H1 (cell line): ENCODE results near the gene KBTBD13. TPM values are rescaled to one million over a fixed set of nuclear protein-coding genes. Genes with fewer than 3 reads are reported as not detected.

Experiments
- CTCF ChIA-PET: fragments of 300-600 bp; sonication (Branson Sonifier 250); formaldehyde crosslinking; loops from one replicate; lab custom pipeline; 2021; ENCODE audit not compliant: partially characterized antibody; lab: Charles Lee
- POLR2A ChIA-PET: fragments of 300-600 bp; sonication (Branson Sonifier 250); formaldehyde crosslinking; loops from one replicate; lab custom pipeline; 2021; ENCODE audit warnings: inconsistent platforms; ENCODE audit not compliant: partially characterized antibody; lab: Charles Lee
- DNase-seq, 2 experiments: peaks; one replicate each; pipeline versions ENCODE4 v3.0.0 to v3.0.0-alpha.2; 2010 to 2022; ENCODE audit warnings: low spot score in 2 of 2, low read depth in 1 of 2, mixed read lengths in 1 of 2
- FAIRE-seq: peaks from 2 replicates; lab custom pipeline; 2011; peaks lifted over from hg19 to GRCh38; lab: Jason Lieb, UNC
- H2AFZ ChIP-seq: 2 replicates; pipeline ENCODE4 v1.8.1; 2012; ENCODE audit warnings: low read length, inconsistent platforms
- H2AK5ac ChIP-seq: 2 replicates; pipeline ENCODE4 v1.6.1; 2013; ENCODE audit warnings: low read depth, low read length
- H2BK120ac ChIP-seq: replicated peaks from 2 replicates; pipeline ENCODE3; 2013; ENCODE audit warnings: low read depth, low read length, inconsistent platforms
- H2BK12ac ChIP-seq: 2 replicates; pipeline ENCODE4 v1.6.1; 2013; ENCODE audit warnings: low read depth, low read length
- H2BK15ac ChIP-seq: 2 replicates; pipeline ENCODE4 v1.6.1; 2013; ENCODE audit warnings: low read length
- H2BK20ac ChIP-seq: 2 replicates; pipeline ENCODE4 v1.6.1; 2013; ENCODE audit warnings: low read length
- H2BK5ac ChIP-seq: 2 replicates; pipeline ENCODE4 v1.6.1; 2013; ENCODE audit warnings: low read depth, low read length
- H3K14ac ChIP-seq: 2 replicates; pipeline ENCODE4 v1.6.1; 2013; ENCODE audit warnings: inconsistent platforms; ENCODE audit not compliant: insufficient read length
- H3K18ac ChIP-seq: 2 replicates; pipeline ENCODE4 v1.6.1; 2013; ENCODE audit warnings: low read length; ENCODE audit errors: extremely low read depth
- H3K23ac ChIP-seq: 2 replicates; pipeline ENCODE4 v1.6.1; 2013; ENCODE audit warnings: inconsistent platforms; ENCODE audit not compliant: insufficient read length
- H3K23me2 ChIP-seq: 2 replicates; pipeline ENCODE4 v1.6.1; 2013; ENCODE audit warnings: low read depth, low read length
- H3K27ac ChIP-seq: 2 replicates; pipeline ENCODE4 v1.6.1; 2011; ENCODE audit warnings: low read depth, low read length, inconsistent platforms
- H3K27me3 ChIP-seq, 4 experiments: replicated peaks in 1 of 4; 1 replicate in 1 of 4; 2 replicates in 3 of 4; pipeline versions ENCODE4 v1.6.1 to v1.8.1; 2011 to 2013; ENCODE audit warnings: low read length in 3 of 4, mild to moderate bottlenecking in 3 of 4, inconsistent platforms in 2 of 4, mixed read lengths in 2 of 4, moderate library complexity in 1 of 4; ENCODE audit not compliant: control insufficient read depth in 3 of 4, insufficient read depth in 3 of 4; ENCODE audit errors: extremely low read depth in 1 of 4
- H3K36me3 ChIP-seq, 4 experiments: 2 replicates each; pipeline versions ENCODE4 v1.6.1 to v1.8.1; 2011 to 2013; ENCODE audit warnings: mild to moderate bottlenecking in 4 of 4, low read length in 3 of 4, moderate library complexity in 2 of 4, control low read depth in 1 of 4, inconsistent platforms in 1 of 4; ENCODE audit not compliant: insufficient read depth in 4 of 4, control insufficient read depth in 2 of 4
- H3K4ac ChIP-seq: replicated peaks from 2 replicates; pipeline ENCODE3; 2013; ENCODE audit warnings: low read length, low read depth, mixed read lengths, inconsistent platforms; ENCODE audit not compliant: insufficient read length
- H3K4me1 ChIP-seq, 4 experiments: replicated peaks in 1 of 4; 1 replicate in 1 of 4; 2 replicates in 3 of 4; pipeline versions ENCODE4 v1.6.1 to v1.8.1; 2011 to 2013; ENCODE audit warnings: low read length in 3 of 4, inconsistent platforms in 2 of 4, mixed read lengths in 1 of 4; ENCODE audit not compliant: insufficient read depth in 4 of 4, control insufficient read depth in 3 of 4
- H3K4me2 ChIP-seq, 2 experiments: 2 replicates each; pipeline versions ENCODE4 v1.6.1 to v1.8.1; 2011 to 2013; ENCODE audit warnings: low read depth in 2 of 2, low read length in 2 of 2, control low read depth in 1 of 2, inconsistent platforms in 1 of 2, mild to moderate bottlenecking in 1 of 2; ENCODE audit not compliant: insufficient read depth in 1 of 2
- H3K4me3 ChIP-seq, 4 experiments: fragments of 200-600, 300-600 bp in 1 of 4; sonication (generic), shearing (Covaris generic), sonication (Bioruptor Twin) in 1 of 4; 2 replicates each; pipeline versions ENCODE4 v1.5.1 to v1.8.1; 2011 to 2016; ENCODE audit warnings: low read length in 4 of 4, low read depth in 3 of 4, control low read depth in 2 of 4, inconsistent platforms in 2 of 4, mild to moderate bottlenecking in 2 of 4, mixed read lengths in 1 of 4, moderate library complexity in 1 of 4; ENCODE audit not compliant: insufficient read depth in 2 of 4; ENCODE audit errors: extremely low read depth in 1 of 4
- H3K56ac ChIP-seq: replicated peaks from 2 replicates; pipeline ENCODE3; 2013; ENCODE audit warnings: low read depth, mild to moderate bottlenecking, mixed read lengths, low read length, inconsistent platforms; ENCODE audit not compliant: insufficient read length
- H3K79me1 ChIP-seq: 2 replicates; pipeline ENCODE4 v1.6.1; 2013; ENCODE audit warnings: low read depth, low read length, control low read depth
- H3K79me2 ChIP-seq, 2 experiments: 2 replicates each; pipeline versions ENCODE4 v1.6.1 to v1.8.1; 2012 to 2013; ENCODE audit warnings: low read length in 2 of 2, mild to moderate bottlenecking in 2 of 2, inconsistent platforms in 1 of 2; ENCODE audit not compliant: insufficient read depth in 2 of 2, control insufficient read depth in 1 of 2
- H3K9ac ChIP-seq, 4 experiments: replicated peaks in 1 of 4; 1 replicate in 1 of 4; 2 replicates in 3 of 4; pipeline versions ENCODE4 v1.6.1 to v1.8.1; 2011 to 2013; ENCODE audit warnings: low read depth in 3 of 4, low read length in 3 of 4, control low read depth in 2 of 4, mild to moderate bottlenecking in 2 of 4, moderate library complexity in 2 of 4, inconsistent platforms in 1 of 4; ENCODE audit errors: extremely low read depth in 1 of 4
- H3K9me3 ChIP-seq, 2 experiments: 2 replicates each; pipeline versions ENCODE4 v1.6.1 to v1.8.1; 2012 to 2013; ENCODE audit warnings: mild to moderate bottlenecking in 2 of 2, moderate library complexity in 2 of 2, control low read depth in 1 of 2, inconsistent platforms in 1 of 2, low read depth in 1 of 2, low read length in 1 of 2, mixed read lengths in 1 of 2; ENCODE audit not compliant: insufficient read depth in 2 of 2
- H4K20me1 ChIP-seq, 2 experiments: replicated peaks in 1 of 2; 2 replicates each; pipeline versions ENCODE3 to v1.8.1; 2011 to 2013; ENCODE audit warnings: inconsistent platforms in 2 of 2, low read length in 2 of 2, mild to moderate bottlenecking in 1 of 2; ENCODE audit not compliant: insufficient read depth in 2 of 2, control insufficient read depth in 1 of 2
- H4K5ac ChIP-seq: 2 replicates; pipeline ENCODE4 v1.6.1; 2013; ENCODE audit warnings: low read length, low read depth, mixed read lengths, inconsistent platforms; ENCODE audit not compliant: insufficient read length
- H4K8ac ChIP-seq: 2 replicates; pipeline ENCODE4 v1.8.0; 2013; ENCODE audit warnings: mild to moderate bottlenecking, moderate library complexity, low read length, inconsistent platforms; ENCODE audit not compliant: insufficient read depth; ENCODE audit errors: extremely low read depth
- H4K91ac ChIP-seq: replicated peaks from 2 replicates; pipeline ENCODE3; 2013; ENCODE audit warnings: low read length, mixed read lengths, inconsistent platforms; ENCODE audit not compliant: insufficient read length
- CHD2 ChIP-seq: IDR thresholded peaks from 2 replicates; pipeline ENCODE4 v1.6.1; 2012; ENCODE audit warnings: low read length, improper control_type of control experiment
- FOSL1 ChIP-seq: IDR thresholded peaks from 2 replicates; pipeline ENCODE4 v1.6.1; 2011; ENCODE audit warnings: mild to moderate bottlenecking, low read depth, low read length, moderate library complexity; ENCODE audit not compliant: insufficient read depth
- GTF2F1 ChIP-seq: IDR thresholded peaks from 2 replicates; pipeline ENCODE4 v1.6.1; 2012; ENCODE audit warnings: low read depth, low read length, improper control_type of control experiment, borderline replicate concordance
- JUN ChIP-seq: IDR thresholded peaks from 2 replicates; pipeline ENCODE4 v1.6.1; 2011; ENCODE audit warnings: low read depth, mild to moderate bottlenecking, improper control_type of control experiment, low read length
- MAX ChIP-seq: IDR thresholded peaks from 2 replicates; pipeline ENCODE4 v1.6.1; 2012; ENCODE audit warnings: inconsistent platforms
- NANOG ChIP-seq: IDR thresholded peaks from 2 replicates; pipeline ENCODE4 v1.6.1; 2011; ENCODE audit warnings: low read length, low read depth, mild to moderate bottlenecking, inconsistent platforms; ENCODE audit not compliant: insufficient read depth, poor library complexity, severe bottlenecking
- NRF1 ChIP-seq: IDR thresholded peaks from 2 replicates; pipeline ENCODE4 v1.6.1; 2011; ENCODE audit warnings: mild to moderate bottlenecking, low read depth, low read length, improper control_type of control experiment
- RAD21 ChIP-seq, 2 experiments: IDR thresholded peaks in 1 of 2; conservative IDR thresholded peaks in 1 of 2; 2 replicates each; pipeline ENCODE4 v1.6.1; 2011; ENCODE audit warnings: low read depth in 2 of 2, low read length in 2 of 2, improper control_type of control experiment in 1 of 2, inconsistent platforms in 1 of 2, mild to moderate bottlenecking in 1 of 2, moderate library complexity in 1 of 2
- RBBP5 ChIP-seq: IDR thresholded peaks from 2 replicates; pipeline ENCODE4 v1.7.1; 2012; ENCODE audit warnings: low read depth, mild to moderate bottlenecking, inconsistent platforms, low read length, moderate library complexity, borderline replicate concordance
- RXRA ChIP-seq: IDR thresholded peaks from 2 replicates; pipeline ENCODE4 v1.6.1; 2011; ENCODE audit warnings: low read depth, mild to moderate bottlenecking, low read length, moderate library complexity; ENCODE audit not compliant: insufficient read depth
- SP4 ChIP-seq: IDR thresholded peaks from 2 replicates; pipeline ENCODE4 v1.6.1; 2012; ENCODE audit warnings: low read length, inconsistent platforms
- ZNF274 ChIP-seq: IDR thresholded peaks from 2 replicates; pipeline ENCODE4 v1.7.0; 2012; ENCODE audit warnings: low read length, borderline replicate concordance; ENCODE audit errors: extremely low read depth
- WGBS, 2 experiments: shearing (Covaris generic) in 1 of 2; methylation state at CpG; one replicate each; pipeline versions ENCODE4 v1.1.6 to v1.1.7; 2013 to 2015; ENCODE audit warnings: low lambda C conversion rate in 2 of 2, mixed read lengths in 2 of 2, inconsistent platforms in 1 of 2, low coverage in 1 of 2, missing lambda C conversion rate in 1 of 2; ENCODE audit not compliant: insufficient replicate concordance in 2 of 2, insufficient coverage in 1 of 2, insufficient read length in 1 of 2; ENCODE audit errors: extremely low coverage in 1 of 2, missing lambda C conversion rate in 1 of 2; 5-methylcytosine and 5-hydroxymethylcytosine counted together
- polyA plus RNA-seq, 7 experiments: library from polyadenylated mRNA; depleted of rRNA in 3 of 7; stranded (reverse) in 5 of 7; unstranded in 2 of 7; fragments of >200 nt in 5 of 7; fragments of 200-250 nt in 2 of 7; gene quantifications; 1 replicate in 5 of 7; 2 replicates in 1 of 7; 4 replicates in 1 of 7; pipeline versions ENCODE4 v1.2.1 to v1.2.3, GENCODE V29; 2011 to 2013; ENCODE audit warnings: missing spikeins in 2 of 7, mixed read lengths in 2 of 7
- total RNA-seq: library from RNA; stranded (reverse); fragmentation: NEBNext Ultra II Directional; extraction: Animal tissue kit (Norgen Biotek cat#: 25700); gene quantifications from 2 replicates; pipeline ENCODE4 v1.2.1, GENCODE V29; 2021

Gene KBTBD13
- total and polyA plus RNA-seq, 2 of the 8 experiments (the other 6 are each of a cell fraction or from before 2014, with no cell fraction given): not detected

GRCh38 chr15:65089206-65089824 lies 12.8 kb downstream of the KBTBD13 start:
- WGBS, 2 experiments: 84% methylated on average over 5 of the region's 5 CpGs; no CpG with 5 or more reads in 1 of the 2 experiments
- CTCF ChIA-PET: interaction anchor here (0.6 to 32.9 kb wide), 6 partner anchors 11 to 56 kb away, joined by 3 to 1213 read pairs (median 6); partner anchors contain the start of genes KBTBD13, RASL12, SLC51B and UBAP1L
- FAIRE-seq: no peak
- TF ChIP-seq NANOG (no peak), FOSL1 (no peak), JUN (no peak), GTF2F1 (no peak), RBBP5 (no peak), NRF1 (no peak), CHD2 (no peak), SP4 (no peak), ZNF274 (no peak), RXRA (no peak), RAD21 (IDR thresholded peaks at IDR 0.05 in 1 of 2, conservative IDR thresholded peaks at IDR 0.05 in 1 of 2; ENCODE audit: low read depth in 2 of 2, low read length in 2 of 2) (no peak), MAX (no peak)

More at GRCh38 chr15:65089206-65089824, 12.8 kb downstream of the KBTBD13 start:
- Histone ChIP-seq H3K36me3 (no peaks in the 10 kb centered on the region), H3K4me2 (no peak overlapping the region), H3K4me1 (peaks cover 1 to 11% (median 4%) of the 10 kb centered on the region in 4 experiments), H3K27ac (no peak overlapping the region), H3K23me2 (no peaks in the 10 kb centered on the region), H3K27me3 (no peaks in the 10 kb centered on the region; a peak in 1 of 7 replicates), H3K4ac (no peak overlapping the region), H3K4me3 (no peak overlapping the region), H2BK20ac (0 out of 2 replicates have a peak overlapping the region, but pooled peaks have one; percentile 5), H3K56ac (no peak overlapping the region), H3K9me3 (no peaks in the 10 kb centered on the region), H2BK15ac (no peak overlapping the region), H4K5ac (no peak overlapping the region), H4K91ac (peak overlapping the region; percentile 47), H4K20me1 (no peaks in the 10 kb centered on the region), H2BK5ac (no peak overlapping the region), H2BK12ac (no peak overlapping the region), H3K18ac (no peak overlapping the region), H2BK120ac (no peak overlapping the region), H3K14ac (no peak overlapping the region), H3K9ac (no peak overlapping the region), H4K8ac (no peak overlapping the region), H2AFZ (no peak overlapping the region), H2AK5ac (no peak overlapping the region), H3K23ac (no peak overlapping the region), H3K79me2 (no peaks in the 10 kb centered on the region), H3K79me1 (no peaks in the 10 kb centered on the region)
- POLR2A ChIA-PET: interaction anchor here (1.2 to 14.5 kb wide), 3 partner anchors 11 to 22 kb away, joined by 3 to 93 read pairs (median 10); partner anchors contain the start of gene RASL12
- no peak for DNase-seq
